Duodenal mucosa (tissue), 2 donors: ENCODE data around the gene PLAAT5.

Source experiments
- H3K27ac ChIP-seq: one replicate; pipeline ENCODE4 v1.7.0; 2013; ENCODE audit warnings: low read depth, low read length
- H3K27me3 ChIP-seq, 2 donors: one replicate each; pipeline ENCODE4 v1.7.0; 2013; ENCODE audit warnings: low read length in 2 of 2, control low read depth in 1 of 2; ENCODE audit not compliant: insufficient read depth in 2 of 2, control insufficient read depth in 1 of 2
- H3K36me3 ChIP-seq, 2 donors: one replicate each; pipeline ENCODE4 v1.7.0; 2013; ENCODE audit warnings: low read length in 2 of 2, control low read depth in 1 of 2; ENCODE audit not compliant: insufficient read depth in 2 of 2, control insufficient read depth in 1 of 2
- H3K4me1 ChIP-seq, 2 donors: one replicate each; pipeline ENCODE4 v1.7.0; 2013; ENCODE audit warnings: low read length in 2 of 2, control low read depth in 1 of 2; ENCODE audit not compliant: insufficient read depth in 2 of 2, control insufficient read depth in 1 of 2
- H3K4me3 ChIP-seq, 2 donors: one replicate each; pipeline ENCODE4 v1.7.0; 2013; ENCODE audit warnings: low read length in 2 of 2, low read depth in 1 of 2
- H3K9ac ChIP-seq, 2 donors: one replicate each; pipeline ENCODE4 v1.7.0; 2013; ENCODE audit warnings: low read length in 2 of 2, low read depth in 1 of 2
- H3K9me3 ChIP-seq, 2 donors: one replicate each; pipeline ENCODE4 v1.7.0; 2013; ENCODE audit warnings: low read length in 2 of 2, control low read depth in 1 of 2; ENCODE audit not compliant: control insufficient read depth in 1 of 2

Gene PLAAT5

DNA sequence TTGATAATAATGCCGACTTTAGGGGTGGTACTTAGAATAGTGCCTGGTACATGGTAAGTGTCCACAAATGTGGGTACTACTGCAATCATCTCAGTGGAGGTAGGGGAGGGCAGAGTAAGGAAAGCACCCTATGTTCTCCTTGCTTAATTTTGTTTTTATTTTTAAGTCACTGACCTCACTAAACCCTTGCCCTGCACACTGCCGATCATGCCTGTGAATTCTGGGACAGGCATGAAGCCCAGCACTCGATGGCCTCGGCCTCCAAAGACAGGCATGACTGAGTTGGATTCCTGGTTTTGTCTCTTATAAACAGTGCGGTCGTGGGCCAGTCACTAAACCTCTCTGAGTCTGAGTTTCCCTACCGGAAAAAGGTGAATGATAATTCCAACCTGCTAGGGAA lies 21.8 kb upstream of the PLAAT5 start:
- H3K9me3 ChIP-seq, result no peaks in the 10 kb centered on the region
- H3K4me3 ChIP-seq, result no peak overlapping the region
- H3K36me3 ChIP-seq, result no peaks in the 10 kb centered on the region
- H3K4me1 ChIP-seq, result peaks cover 0 to 5% of the 10 kb centered on the region in 2 donors
- no peak overlapping the region for H3K27ac ChIP-seq
- no peaks in the 10 kb centered on the region for H3K27me3 ChIP-seq
- no peak overlapping the region for H3K9ac ChIP-seq

DNA sequence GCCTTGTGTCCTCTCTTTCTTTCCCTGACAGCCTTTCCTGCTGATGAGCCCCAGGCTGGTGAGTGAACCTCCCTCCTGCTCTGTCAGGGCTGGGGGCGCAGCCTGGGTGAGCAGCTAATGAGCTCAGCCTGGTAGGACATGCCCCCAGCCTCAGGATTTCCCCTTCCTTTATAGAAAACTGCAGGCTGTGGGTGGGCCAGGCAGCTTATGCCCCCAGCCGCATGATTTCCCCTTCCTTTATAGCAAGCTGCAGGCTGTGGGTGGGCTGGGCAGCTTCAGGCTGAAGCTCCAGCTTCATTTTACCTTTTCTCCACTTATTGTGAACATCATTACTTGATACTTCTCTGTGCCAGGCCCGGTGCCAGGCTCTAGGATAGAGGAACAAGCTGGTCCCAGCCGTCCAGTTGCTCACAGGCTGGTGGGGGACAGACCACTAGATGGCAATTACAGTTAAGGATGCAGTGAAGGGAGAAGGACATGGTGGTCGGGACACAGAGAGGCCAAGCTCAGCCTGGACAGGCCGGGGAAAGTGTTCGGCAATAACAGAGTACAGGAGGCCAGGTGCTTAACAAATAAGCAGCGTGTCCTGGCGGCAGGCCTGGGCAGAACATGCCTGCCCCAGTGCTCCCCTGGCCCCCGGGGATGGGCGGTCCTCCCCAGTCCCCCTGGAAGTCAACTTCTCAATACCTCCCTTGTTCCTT lies 20.2 kb upstream of the PLAAT5 start:
- no peaks in the 10 kb centered on the region for H3K36me3 ChIP-seq
- H3K4me3 ChIP-seq, result no peak overlapping the region
- H3K27ac ChIP-seq, result no peak overlapping the region
- H3K9me3 ChIP-seq, result no peaks in the 10 kb centered on the region
- no peak overlapping the region for H3K9ac ChIP-seq
- peaks cover 0 to 5% of the 10 kb centered on the region in 2 donors for H3K4me1 ChIP-seq
- H3K27me3 ChIP-seq, result no peaks in the 10 kb centered on the region

DNA sequence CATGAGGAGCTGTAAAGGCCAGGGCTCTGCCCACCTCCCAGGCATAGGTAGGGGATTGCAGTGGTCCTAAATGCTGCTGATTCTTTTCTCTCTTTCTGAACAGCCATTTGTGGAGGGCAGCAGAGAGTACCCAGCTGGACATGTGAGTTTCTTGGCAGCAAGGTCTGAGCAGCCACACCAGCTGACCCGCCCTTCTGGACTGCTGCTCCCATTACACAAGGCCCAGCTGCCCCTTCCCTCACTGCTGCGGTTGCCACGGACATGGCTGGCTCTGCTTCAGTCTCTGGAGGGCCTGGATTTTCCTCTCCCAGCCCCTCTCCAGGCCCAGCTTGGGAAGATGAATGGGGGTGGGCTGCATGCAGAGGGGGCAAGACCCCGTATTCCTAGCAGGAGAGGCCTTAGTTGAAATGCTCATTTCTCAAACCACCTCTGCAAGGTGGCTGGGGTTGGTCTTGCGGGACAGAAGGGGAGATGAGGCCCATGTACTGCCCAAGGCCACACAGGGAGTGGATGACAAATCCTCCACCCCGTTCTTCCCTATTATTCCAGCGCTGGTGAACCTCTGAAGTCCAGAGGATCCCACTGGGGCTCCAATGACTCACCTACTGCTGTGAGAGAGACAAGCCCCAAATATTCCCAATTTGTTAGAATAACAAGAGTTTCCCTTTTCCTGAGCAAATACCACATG lies 19.5 kb upstream of the PLAAT5 start:
- Histone ChIP-seq H3K36me3 (no peaks in the 10 kb centered on the region), H3K27me3 (no peaks in the 10 kb centered on the region), H3K9ac (no peak overlapping the region), H3K9me3 (no peaks in the 10 kb centered on the region), H3K27ac (no peak overlapping the region), H3K4me3 (no peak overlapping the region), H3K4me1 (peaks cover 0 to 5% of the 10 kb centered on the region in 2 donors)

DNA sequence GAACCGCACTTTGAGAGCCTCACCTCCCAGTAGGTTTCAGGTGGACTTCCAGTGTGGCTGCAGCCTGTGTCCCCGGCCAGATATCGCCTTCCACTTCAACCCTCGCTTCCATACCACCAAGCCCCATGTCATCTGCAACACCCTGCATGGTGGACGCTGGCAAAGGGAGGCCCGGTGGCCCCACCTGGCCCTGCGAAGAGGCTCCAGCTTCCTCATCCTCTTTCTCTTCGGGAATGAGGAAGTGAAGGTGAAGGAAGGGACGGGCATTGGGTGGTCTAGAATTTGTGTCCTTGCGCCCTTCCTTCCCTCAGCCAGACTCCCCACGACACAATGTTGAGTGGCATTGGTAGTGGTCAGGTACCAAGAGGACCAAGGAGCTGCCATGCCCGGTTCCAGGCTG lies 17.8 kb upstream of the PLAAT5 start:
- peaks cover 5 to 6% of the 10 kb centered on the region in 2 donors for H3K4me1 ChIP-seq
- H3K4me3 ChIP-seq, result no peak overlapping the region
- no peaks in the 10 kb centered on the region for H3K27me3 ChIP-seq
- H3K36me3 ChIP-seq, result no peaks in the 10 kb centered on the region
- H3K9ac ChIP-seq, result no peak overlapping the region
- H3K27ac ChIP-seq, result no peak overlapping the region
- H3K9me3 ChIP-seq, result no peaks in the 10 kb centered on the region

DNA sequence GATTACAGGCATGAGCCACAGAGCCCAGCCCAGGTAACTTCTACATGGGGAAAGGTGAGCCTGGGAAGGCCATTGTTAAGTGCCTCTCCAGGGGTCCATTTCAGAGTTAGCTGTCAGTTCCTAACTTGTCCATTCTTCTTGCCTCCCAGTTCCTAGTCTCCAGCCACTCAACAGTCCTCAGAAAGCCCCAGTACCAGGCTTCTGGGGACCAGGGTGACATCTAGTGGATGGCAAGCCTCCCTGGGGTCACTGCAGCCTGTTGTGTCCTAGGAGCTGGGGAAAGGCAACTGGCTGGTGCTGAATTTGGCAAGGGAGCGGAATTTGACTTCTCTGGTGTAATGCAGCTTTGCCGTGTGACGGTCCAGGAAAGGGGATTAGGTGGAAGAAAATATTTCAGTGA lies 17.0 kb upstream of the PLAAT5 start:
- no peaks in the 10 kb centered on the region for H3K9me3 ChIP-seq
- H3K27ac ChIP-seq, result no peak overlapping the region
- H3K4me1 ChIP-seq, result peaks cover 5 to 6% of the 10 kb centered on the region in 2 donors
- H3K27me3 ChIP-seq, result no peaks in the 10 kb centered on the region
- no peak overlapping the region for H3K4me3 ChIP-seq
- H3K9ac ChIP-seq, result no peak overlapping the region
- no peaks in the 10 kb centered on the region for H3K36me3 ChIP-seq

DNA sequence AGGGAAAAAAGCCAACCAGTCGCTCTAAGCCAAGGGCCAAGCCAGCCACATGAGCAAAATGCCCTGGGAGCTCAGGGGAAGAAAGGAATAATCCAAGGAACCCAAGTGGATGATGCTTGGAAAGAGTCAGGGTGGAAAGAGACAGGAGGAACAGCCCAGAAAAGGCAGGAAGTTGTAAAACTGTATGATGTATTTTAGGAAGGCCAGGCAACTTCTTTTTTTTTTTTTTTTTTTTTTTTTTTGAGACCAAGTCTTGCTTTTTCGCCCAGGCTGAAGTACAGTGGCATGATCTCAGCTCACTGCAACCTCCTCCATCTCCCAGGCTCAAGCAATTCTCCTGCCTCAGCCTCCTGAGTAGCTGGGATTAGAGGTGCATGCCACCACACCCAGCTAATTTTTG lies 16.5 kb upstream of the PLAAT5 start:
- Histone ChIP-seq H3K4me1 (peaks cover 5 to 6% of the 10 kb centered on the region in 2 donors), H3K9me3 (no peaks in the 10 kb centered on the region), H3K27me3 (no peaks in the 10 kb centered on the region), H3K4me3 (no peak overlapping the region), H3K27ac (no peak overlapping the region), H3K9ac (no peak overlapping the region), H3K36me3 (no peaks in the 10 kb centered on the region)

DNA sequence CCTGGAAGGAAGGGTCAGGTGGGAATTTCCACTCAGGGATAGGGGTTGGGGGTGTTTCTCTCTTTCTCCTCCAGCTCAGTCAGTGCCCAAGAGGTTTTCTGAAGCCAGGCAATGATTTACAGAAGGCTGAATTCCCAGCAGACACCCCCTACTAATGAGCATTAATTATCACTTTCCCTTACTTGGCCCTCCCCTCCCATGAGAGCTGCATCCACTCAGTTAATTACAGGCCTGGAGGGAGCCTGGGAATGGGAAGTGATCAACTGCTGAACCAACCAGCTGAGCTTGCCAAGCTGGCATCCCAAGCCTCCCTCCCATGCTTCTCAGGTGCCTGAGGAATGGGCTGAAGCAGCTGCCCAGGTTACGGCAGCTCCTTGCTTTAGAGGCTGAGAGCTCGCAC lies 15.9 kb upstream of the PLAAT5 start:
- no peak overlapping the region for H3K4me3 ChIP-seq
- no peaks in the 10 kb centered on the region for H3K9me3 ChIP-seq
- no peak overlapping the region for H3K9ac ChIP-seq
- H3K27me3 ChIP-seq, result no peaks in the 10 kb centered on the region
- peaks cover 5 to 6% of the 10 kb centered on the region in 2 donors for H3K4me1 ChIP-seq
- H3K36me3 ChIP-seq, result no peaks in the 10 kb centered on the region
- H3K27ac ChIP-seq, result no peak overlapping the region

DNA sequence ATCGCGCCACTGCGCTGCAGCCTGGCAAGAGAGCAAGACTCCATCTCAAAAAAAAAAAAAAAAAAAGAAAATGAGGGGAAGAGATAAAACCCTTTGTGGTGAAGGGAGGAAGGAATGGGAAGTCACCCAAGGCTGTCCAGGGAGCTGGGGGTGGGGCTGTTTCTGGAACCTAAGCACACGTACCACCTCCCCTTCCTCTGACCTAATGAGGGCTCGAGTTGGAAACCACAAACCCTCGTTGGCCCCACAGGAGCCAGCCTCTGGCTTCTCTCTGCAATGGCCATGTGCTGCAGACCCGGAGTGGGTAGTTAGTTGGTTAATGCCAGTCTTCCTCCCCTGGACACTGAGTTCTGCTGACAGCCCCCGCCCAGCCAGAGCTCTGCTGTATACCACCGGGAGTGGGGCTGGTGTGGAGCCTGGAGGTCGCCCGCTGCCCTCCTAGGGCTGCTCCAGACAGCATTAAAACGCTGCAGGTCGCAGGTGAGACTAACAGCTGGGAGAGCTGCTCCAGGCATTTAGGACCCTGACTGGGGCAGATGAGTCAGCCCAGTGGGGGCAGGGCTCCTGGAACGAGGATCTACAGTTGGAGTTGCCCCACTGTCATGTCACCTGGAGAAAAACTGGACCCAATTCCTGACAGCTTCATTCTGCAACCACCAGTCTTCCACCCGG lies 15.0 kb upstream of the PLAAT5 start, which contains the start of gene LGALS12:
Gene LGALS12 (plus strand): TSS at position 228 of the 672 bp plus-strand sequence. CDS start 375 bp downstream, at position 603.
- Histone ChIP-seq H3K4me3 (no peak within 1 kb of the TSS), H3K4me1 (peaks cover 5 to 6% of the 10 kb centered on the region in 2 donors), H3K9me3 (no peaks in the 10 kb centered on the region), H3K27ac (no peak within 1 kb of the TSS), H3K27me3 (no peaks in the 10 kb centered on the region), H3K36me3 (no peaks in the 10 kb centered on the region), H3K9ac (no peak within 1 kb of the TSS)

DNA sequence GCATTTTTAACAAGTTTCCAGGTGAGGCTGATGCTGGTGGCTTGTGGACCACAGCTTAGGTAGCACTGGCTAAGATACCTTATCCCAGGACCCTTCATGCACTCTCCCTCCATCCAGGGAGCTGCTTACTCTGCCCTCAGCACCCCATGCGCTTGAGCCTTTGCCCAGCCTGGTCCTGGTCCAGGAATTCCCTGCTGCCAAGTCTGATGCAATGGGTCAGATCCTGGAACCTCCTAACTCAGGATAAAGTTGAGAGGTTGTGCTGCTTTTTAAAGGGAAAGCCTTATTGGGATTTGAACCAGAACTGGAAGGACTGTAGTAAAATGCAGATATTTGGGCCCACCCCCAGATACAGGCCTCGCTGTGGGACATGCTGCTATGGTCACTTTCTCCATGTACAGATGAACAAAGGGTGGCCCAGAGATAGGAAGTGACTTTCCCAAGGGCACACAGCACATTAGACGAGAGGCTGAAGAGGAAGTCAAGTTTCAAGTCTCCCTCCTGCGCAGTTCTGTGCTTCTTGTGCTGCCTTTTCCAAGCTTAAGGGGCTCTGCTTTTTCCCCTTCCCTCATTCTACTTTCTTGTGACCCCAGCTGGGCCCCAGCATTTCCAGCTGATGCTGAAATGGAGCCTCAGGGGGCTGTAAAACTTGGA lies 14.1 kb upstream of the PLAAT5 start:
- Histone ChIP-seq H3K27me3 (no peaks in the 10 kb centered on the region), H3K4me3 (no peak overlapping the region), H3K9ac (no peak overlapping the region), H3K36me3 (no peaks in the 10 kb centered on the region), H3K4me1 (peaks cover 5 to 6% of the 10 kb centered on the region in 2 donors), H3K9me3 (peaks cover 5 to 6% of the 10 kb centered on the region in 2 donors), H3K27ac (no peak overlapping the region)

DNA sequence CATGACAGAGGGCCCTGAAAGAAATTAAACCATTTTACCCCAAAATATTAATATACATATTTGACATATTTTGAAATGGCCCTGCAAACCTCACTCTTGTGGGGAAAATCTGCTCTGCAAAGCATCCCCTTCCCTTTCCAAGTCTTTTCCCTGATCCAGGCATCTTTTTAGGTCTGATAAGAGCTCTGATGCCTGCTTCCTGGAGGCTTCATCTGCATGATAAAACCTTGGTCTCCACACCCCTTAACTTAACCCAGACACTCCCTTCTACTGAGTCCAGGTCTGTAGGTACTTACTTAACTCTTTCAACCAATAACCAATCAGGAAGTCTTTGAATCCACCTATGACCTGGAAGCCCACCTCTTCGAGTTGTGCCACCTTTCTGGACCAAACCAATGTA lies 13.1 kb upstream of the PLAAT5 start:
- peaks cover 5 to 6% of the 10 kb centered on the region in 2 donors for H3K4me1 ChIP-seq
- no peak overlapping the region for H3K4me3 ChIP-seq
- no peak overlapping the region for H3K27ac ChIP-seq
- H3K9me3 ChIP-seq, result peaks cover 6 to 9% of the 10 kb centered on the region in 2 donors
- no peak overlapping the region for H3K9ac ChIP-seq
- H3K36me3 ChIP-seq, result no peaks in the 10 kb centered on the region
- H3K27me3 ChIP-seq, result no peaks in the 10 kb centered on the region
